GM10847 (cell line): ENCODE data around the gene PKP1.

Experiments used
- POLR2A ChIP-seq: IDR thresholded peaks from 2 replicates; pipeline ENCODE4 v1.6.1; 2011; ENCODE audit not compliant: insufficient read length; ENCODE audit errors: extremely low read depth

PKP1 gene

DNA sequence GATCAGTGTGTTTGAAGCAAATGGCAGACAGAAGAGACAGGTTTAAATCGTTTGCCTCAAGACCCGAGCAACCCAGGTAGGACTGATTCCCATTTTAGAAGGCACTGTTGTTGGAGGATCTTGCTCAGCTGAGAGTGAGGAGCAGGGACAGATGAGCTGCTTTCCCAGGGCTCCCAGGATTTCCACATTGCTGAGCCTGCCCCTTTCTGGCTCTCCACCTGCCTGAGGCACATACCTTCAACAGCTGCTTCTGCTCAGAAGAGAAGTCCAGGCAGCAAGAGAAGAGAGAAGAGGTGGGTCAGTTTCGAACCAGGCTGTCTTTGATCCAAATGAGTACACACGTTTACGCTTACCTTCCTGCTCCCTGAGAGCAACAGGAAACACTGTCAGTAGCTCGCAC, 88.5 kb downstream of the PKP1 start:
- TF ChIP-seq POLR2A = no peak

GRCh38 chr1:201374364-201374763, 91.1 kb downstream of the PKP1 start:
- no peak for TF ChIP-seq POLR2A

DNA sequence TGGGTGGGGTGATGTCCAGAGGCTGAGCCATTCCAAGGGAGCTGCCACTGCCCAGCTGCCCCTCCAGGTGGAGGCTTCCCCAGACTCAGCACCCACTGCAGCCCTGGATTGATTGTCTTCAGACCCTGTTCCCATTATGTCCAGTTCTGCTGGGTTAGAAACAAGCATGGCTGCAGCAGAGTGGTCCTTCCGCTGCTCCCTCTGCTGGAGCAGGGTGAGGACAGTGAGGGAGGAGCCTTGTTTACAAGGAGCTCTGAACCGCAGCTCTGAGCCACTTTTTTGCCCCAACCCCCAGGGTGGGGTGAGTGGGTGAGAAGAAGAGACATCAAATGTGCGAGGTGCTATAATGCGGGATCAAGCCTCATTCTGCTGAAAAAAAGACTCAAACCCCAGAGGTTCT, 91.9 kb downstream of the PKP1 start:
- no peak for TF ChIP-seq POLR2A

- TF ChIP-seq POLR2A = no peak
These were observed 92.8 kb downstream of the PKP1 start for GRCh38 chr1:201376107-201376463.

DNA sequence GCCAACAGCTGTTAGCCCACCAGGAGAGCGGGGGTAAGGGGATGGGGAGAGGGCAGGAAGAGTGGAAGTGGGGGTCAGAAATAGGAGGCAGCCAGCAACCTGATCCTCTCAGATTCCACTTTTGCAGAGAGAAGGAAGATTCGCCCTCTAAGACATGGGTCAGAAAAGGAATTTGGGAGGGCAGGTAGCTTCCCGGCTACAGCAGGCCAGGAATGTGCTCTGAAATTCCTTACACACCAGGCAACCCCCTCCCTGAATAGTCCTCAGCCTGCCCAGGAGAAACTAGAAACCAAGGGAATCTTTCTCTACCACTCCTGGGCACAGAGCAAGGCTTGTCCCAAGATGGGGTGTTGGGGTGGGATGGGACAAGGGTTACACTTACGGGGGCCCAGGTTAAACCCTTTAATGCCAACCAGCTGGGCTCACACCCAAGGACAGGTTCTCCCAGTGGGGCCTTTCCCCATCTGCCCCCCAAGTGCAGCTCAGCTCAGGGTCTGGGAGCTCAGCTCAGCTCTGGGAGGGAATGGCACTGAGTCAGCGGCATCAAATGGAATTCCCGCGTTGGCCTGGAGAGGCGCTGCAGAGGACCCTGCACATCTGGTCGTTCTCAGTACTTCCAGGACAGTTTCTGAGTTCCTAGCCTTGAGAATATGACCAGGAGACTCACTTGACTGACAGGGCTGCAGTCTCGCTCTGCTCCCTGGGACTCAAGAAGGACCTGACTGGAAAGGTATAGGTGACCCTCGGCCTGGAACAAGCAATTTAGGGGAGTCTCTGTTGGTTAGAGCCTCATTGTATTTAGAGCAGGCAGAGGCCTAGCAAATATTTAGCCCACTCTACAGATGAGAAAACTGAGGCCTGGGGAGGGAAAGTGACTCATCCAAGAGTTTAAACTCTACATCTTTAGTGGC, 93.4 kb downstream of the PKP1 start:
- TF ChIP-seq POLR2A = no peak

- TF ChIP-seq POLR2A = no peak
These were observed 94.3 kb downstream of the PKP1 start, which contains the start of gene TNNT2 for GRCh38 chr1:201377611-201378092. Gene TNNT2 (minus strand): TSS chr1:201377680. CDS start chr1:201373254, 4,426 bp downstream.

GRCh38 chr1:201378804-201379203, 95.5 kb downstream of the PKP1 start:
- no peak for TF ChIP-seq POLR2A

DNA sequence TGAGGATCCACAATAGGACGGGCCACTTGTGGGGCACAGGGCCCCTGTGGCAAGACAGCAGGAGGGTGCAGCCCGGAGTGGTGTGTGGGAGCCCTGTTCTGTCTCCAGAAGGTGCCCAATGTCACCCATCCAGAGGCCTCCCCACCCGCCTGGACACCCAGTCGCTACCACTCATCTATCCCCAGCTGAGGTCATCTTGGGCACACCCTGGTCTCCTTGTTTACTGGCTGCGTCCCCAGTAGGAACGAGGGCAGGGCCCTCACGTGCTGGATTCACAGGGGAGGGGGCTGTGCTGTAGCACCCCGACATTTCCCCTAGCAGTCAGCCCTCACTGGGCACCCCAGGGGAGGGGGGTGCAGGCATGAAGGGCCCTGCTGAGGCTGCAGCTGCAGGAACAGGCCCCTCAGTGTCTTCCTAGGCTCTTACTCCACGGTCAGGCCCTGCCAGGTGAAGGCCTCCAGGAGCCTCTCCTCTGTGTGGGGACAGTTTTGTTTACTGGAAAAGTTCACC, 96.5 kb downstream of the PKP1 start:
- TF ChIP-seq POLR2A = no peak

DNA sequence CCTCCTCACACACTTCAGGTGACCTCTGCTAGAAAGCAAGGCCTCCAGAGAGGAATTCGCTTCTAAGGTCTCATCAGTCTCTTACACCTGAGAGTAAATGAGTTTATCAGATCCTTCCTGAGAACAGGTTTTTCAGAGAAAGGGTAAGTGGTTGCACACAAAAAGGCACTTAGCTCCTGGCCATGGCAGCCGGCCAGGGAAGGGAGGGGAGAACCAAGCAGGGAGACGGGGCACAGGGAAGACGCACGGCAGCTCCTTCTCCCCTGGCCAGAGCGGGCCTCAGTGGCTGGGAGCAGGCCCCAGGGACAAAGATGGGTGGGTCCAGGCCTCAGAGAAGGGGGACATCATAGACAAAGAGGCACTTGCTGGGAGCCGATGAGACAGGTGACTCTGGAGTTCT, 97.8 kb downstream of the PKP1 start:
- no peak for TF ChIP-seq POLR2A
